GM12875 (cell line): Measurements from ENCODE around the gene TREML2.

ENCODE experiments used
- H3K4me3 ChIP-seq: one replicate; pipeline ENCODE4 v1.5.1; 2011; ENCODE audit warnings: low read depth, low read length, control low read depth
- CTCF ChIP-seq: IDR thresholded peaks from 2 replicates; pipeline ENCODE4 v1.5.1; 2011; ENCODE audit warnings: low read depth, mild to moderate bottlenecking, control low read depth, inconsistent platforms, low read length, moderate library complexity, borderline replicate concordance; ENCODE audit not compliant: insufficient read depth

The TREML2 gene

GRCh38 chr6:41175084-41175483 is 25.9 kb downstream of the TREML2 start:
- H3K4me3 ChIP-seq, result no peak overlapping the region
- TF ChIP-seq CTCF, result no peak

GRCh38 chr6:41174610-41175009 is 26.3 kb downstream of the TREML2 start:
- no peak overlapping the region for H3K4me3 ChIP-seq
- no peak for TF ChIP-seq CTCF

- TF ChIP-seq CTCF, result no peak
- no peak overlapping the region for H3K4me3 ChIP-seq
These were observed 29.0 kb downstream of the TREML2 start for GRCh38 chr6:41171908-41172307.

GRCh38 chr6:41170547-41171160 is 30.3 kb downstream of the TREML2 start:
- no peak for TF ChIP-seq CTCF
- no peak overlapping the region for H3K4me3 ChIP-seq

- no peak for TF ChIP-seq CTCF
- no peak overlapping the region for H3K4me3 ChIP-seq
These were observed 33.6 kb downstream of the TREML2 start for GRCh38 chr6:41167173-41167963.

- H3K4me3 ChIP-seq, result no peak overlapping the region
- TF ChIP-seq CTCF, result no peak
These were observed 36.3 kb downstream of the TREML2 start for GRCh38 chr6:41164551-41165120.

GRCh38 chr6:41163419-41163717 is 37.6 kb downstream of the TREML2 start:
- H3K4me3 ChIP-seq, result no peak overlapping the region
- no peak for TF ChIP-seq CTCF
